GDM1 (cell line): ENCODE measurements around the gene DNAJC21.
"Not testable (repeated sequence)": the region's sequence is repeated elsewhere in the genome, so short reads cannot be mapped to it uniquely, and the experiment has no call there.

ENCODE experiments used
- DNase-seq: peaks from one replicate; lab custom pipeline; 2025; lab: John Stamatoyannopoulos, UW

Gene DNAJC21

GRCh38 chr5:34923694-34924461 lies 5.5 kb upstream of the DNAJC21 start:
- DNase-seq: peak; percentile 0

- DNase-seq: no peak
These were observed 4.9 kb upstream of the DNAJC21 start for GRCh38 chr5:34924462-34924765.

- no peak for DNase-seq
These were observed 3.0 kb upstream of the DNAJC21 start for GRCh38 chr5:34926318-34926888.

GRCh38 chr5:34927785-34928184 lies 1.6 kb upstream of the DNAJC21 start:
- no peak for DNase-seq

- no peak for DNase-seq
These were observed 1.1 kb upstream of the DNAJC21 start for GRCh38 chr5:34928267-34928666.

- peak; percentile 73 for DNase-seq
These were observed 532 bp downstream of the DNAJC21 start for GRCh38 chr5:34929720-34930461.

- no peak for DNase-seq
These were observed 1.1 kb downstream of the DNAJC21 start for GRCh38 chr5:34930462-34930844.

- no peak for DNase-seq
These were observed 1.5 kb downstream of the DNAJC21 start for GRCh38 chr5:34930870-34931269.

- no peak for DNase-seq
These were observed 3.6 kb downstream of the DNAJC21 start for GRCh38 chr5:34932947-34933346.

GRCh38 chr5:34941936-34942335 lies 12.6 kb downstream of the DNAJC21 start:
- DNase-seq: no peak

GRCh38 chr5:34944044-34944443 lies 14.7 kb downstream of the DNAJC21 start:
- no peak for DNase-seq

- DNase-seq: no peak
These were observed 15.2 kb downstream of the DNAJC21 start for GRCh38 chr5:34944460-34945047.

GRCh38 chr5:34957321-34957720 lies 28.0 kb downstream of the DNAJC21 start:
- DNase-seq: no peak

- no peak for DNase-seq
These were observed 28.7 kb downstream of the DNAJC21 start for GRCh38 chr5:34957857-34958690.

- DNase-seq: no peak
These were observed 30.0 kb downstream of the DNAJC21 start for GRCh38 chr5:34959323-34959722.

GRCh38 chr5:34967540-34967939 lies 38.2 kb downstream of the DNAJC21 start:
- DNase-seq: no peak

- DNase-seq: no peak
These were observed 38.9 kb downstream of the DNAJC21 start for GRCh38 chr5:34968258-34968657.

- no peak for DNase-seq
These were observed 41.2 kb downstream of the DNAJC21 start for GRCh38 chr5:34970552-34970951.

- not testable (repeated sequence) for DNase-seq
These were observed 42.3 kb downstream of the DNAJC21 start for GRCh38 chr5:34971655-34972054.

- no peak for DNase-seq
These were observed 47.0 kb downstream of the DNAJC21 start for GRCh38 chr5:34976347-34976746.

GRCh38 chr5:34977934-34978613 lies 48.7 kb downstream of the DNAJC21 start:
- DNase-seq: no peak
